K562 (cell line): Measurements from ENCODE around the gene AMOTL1. TPM values are rescaled to one million over a fixed set of nuclear protein-coding genes. Genes with fewer than 3 reads are reported as not detected.
A peak's percentile ranks its signal among the peaks of the same experiment; 100 is the strongest.

Experiments
- ATAC-seq: fragments of 200-7000 bp; cut with Tn5 transposase; 3 replicates; pipeline ENCODE4 v1.9.1; 2020; ENCODE audit warnings: moderate library complexity
- BruUV-seq: library from RNA; stranded (reverse); fragments of 400-500 nt; replicated peaks from 2 replicates; lab custom pipeline; 2021; lab: Mats Ljungman, UMichigan
- CTCF ChIA-PET: fragments of 300-600 bp; formaldehyde crosslinking; extraction: SDS; loops from one replicate; lab custom pipeline; 2021; ENCODE audit warnings: low intra/inter-chr PET ratio; lab: Yijun Ruan, JAX
- POLR2A ChIA-PET: fragments of 300-600, 350-650 bp; sonication (Branson Sonifier 250); formaldehyde crosslinking; extraction: SDS; loops from one replicate; lab custom pipeline; 2021; ENCODE audit warnings: antibody characterized with exemption, inconsistent platforms; lab: Yijun Ruan, JAX
- DNase-seq, 4 experiments: peaks; one replicate each; pipeline versions ENCODE4 v3.0.0 to v3.0.0-alpha.2; 2011 to 2018; ENCODE audit warnings: low spot score in 3 of 4, mixed read lengths in 3 of 4; ENCODE audit errors: extremely low read depth in 1 of 4
- FAIRE-seq: peaks from 2 replicates; lab custom pipeline; 2011; peaks lifted over from hg19 to GRCh38; lab: Jason Lieb, UNC
- H2AFZ ChIP-seq: 2 replicates; pipeline ENCODE4 v1.6.0; 2011; ENCODE audit warnings: low read depth, low read length, control low read depth, inconsistent platforms
- H3K27ac ChIP-seq: fragments of 200-600 bp; 3 replicates; pipeline ENCODE4 v1.8.0; 2011; ENCODE audit warnings: low read depth, mild to moderate bottlenecking, control low read depth, inconsistent platforms, low read length, moderate library complexity, mixed read lengths; ENCODE audit errors: extremely low read depth
- H3K27me3 ChIP-seq, 2 experiments: fragments of 300-600 bp in 1 of 2; 2 replicates in 1 of 2; 3 replicates in 1 of 2; pipeline versions ENCODE4 v1.6.0 to v1.8.0; 2011; ENCODE audit warnings: inconsistent platforms in 2 of 2, low read length in 2 of 2, mild to moderate bottlenecking in 1 of 2, mixed read lengths in 1 of 2, moderate library complexity in 1 of 2; ENCODE audit not compliant: control insufficient read depth in 2 of 2, insufficient read depth in 2 of 2
- H3K36me3 ChIP-seq: fragments of 300-600 bp; 3 replicates; pipeline ENCODE4 v1.8.0; 2011; ENCODE audit warnings: mild to moderate bottlenecking, low read length, inconsistent platforms; ENCODE audit not compliant: control insufficient read depth, insufficient read depth
- H3K4me1 ChIP-seq, 2 experiments: fragments of 200-600 bp in 1 of 2; replicated peaks in 1 of 2; 2 replicates in 1 of 2; 3 replicates in 1 of 2; pipeline versions ENCODE4 v1.5.1 to v1.8.0; 2011; ENCODE audit warnings: inconsistent platforms in 2 of 2, low read length in 2 of 2, mild to moderate bottlenecking in 1 of 2, mixed read lengths in 1 of 2, moderate library complexity in 1 of 2; ENCODE audit not compliant: control insufficient read depth in 2 of 2, insufficient read depth in 2 of 2
- H3K4me2 ChIP-seq: 2 replicates; pipeline ENCODE4 v1.6.1; 2011; ENCODE audit warnings: low read length, control low read depth, inconsistent platforms, mixed read lengths; ENCODE audit not compliant: insufficient read depth
- H3K4me3 ChIP-seq: fragments of 200-600 bp; sonication (generic), shearing (Covaris generic); 2 replicates; pipeline ENCODE4 v1.5.1; 2016; ENCODE audit warnings: control low read depth, inconsistent platforms
- H3K79me2 ChIP-seq: fragments of 200-600 bp; 3 replicates; pipeline ENCODE4 v1.8.0; 2011; ENCODE audit warnings: low read length, inconsistent platforms; ENCODE audit not compliant: control insufficient read depth, insufficient read depth
- H3K9ac ChIP-seq, 2 experiments: 2 replicates each; pipeline versions ENCODE4 v1.6.0 to v1.6.1; 2011; ENCODE audit warnings: low read depth in 2 of 2, low read length in 2 of 2, control low read depth in 1 of 2, inconsistent platforms in 1 of 2, mild to moderate bottlenecking in 1 of 2, mixed read lengths in 1 of 2; ENCODE audit not compliant: insufficient read depth in 1 of 2
- H3K9me1 ChIP-seq: one replicate; pipeline ENCODE4 v1.6.0; 2011; ENCODE audit warnings: inconsistent platforms, mild to moderate bottlenecking, low read length, moderate library complexity; ENCODE audit not compliant: control insufficient read depth, insufficient read depth
- H3K9me3 ChIP-seq: replicated peaks from 2 replicates; pipeline ENCODE4 v1.5.1; 2011; ENCODE audit warnings: low read depth, low read length, inconsistent platforms; ENCODE audit not compliant: control insufficient read depth, insufficient read depth
- H4K20me1 ChIP-seq: replicated peaks from 2 replicates; pipeline ENCODE4 v1.6.1; 2011; ENCODE audit warnings: low read length, inconsistent platforms, mixed read lengths; ENCODE audit not compliant: control insufficient read depth, insufficient read depth
- ARID4B ChIP-seq: sonication (generic); formaldehyde crosslinking; IDR thresholded peaks from 2 replicates; pipeline ENCODE4 v1.8.0; 2022; ENCODE audit warnings: mild to moderate bottlenecking, missing genetic modification reagents
- HCFC1 ChIP-seq: IDR thresholded peaks from 2 replicates; pipeline ENCODE4 v1.6.1; 2012; ENCODE audit warnings: low read depth, low read length, improper control_type of control experiment
- KLF1 ChIP-seq: fragments of 450-650 bp; IDR thresholded peaks from 2 replicates; pipeline ENCODE4 v1.6.1; 2016; ENCODE audit warnings: missing genetic modification characterization, missing compliant biosample characterization
- RBFOX2 ChIP-seq: fragments of 200-400 bp; formaldehyde crosslinking; IDR thresholded peaks from 2 replicates; pipeline ENCODE4 v1.6.1; 2017; ENCODE audit warnings: low read depth, mild to moderate bottlenecking, low read length, moderate library complexity
- RFX7 ChIP-seq: fragments of 250-450 bp; sonication (Bioruptor Pico); IDR thresholded peaks from 2 replicates; pipeline ENCODE4 v1.5.1; 2021; ENCODE audit warnings: mild to moderate bottlenecking
- SMARCE1 ChIP-seq: fragments of 450-650 bp; IDR thresholded peaks from 2 replicates; pipeline ENCODE4 v1.7.1; 2016; ENCODE audit warnings: mild to moderate bottlenecking
- SRF ChIP-seq, 2 experiments: fragments of 250-450, 450-650 bp in 1 of 2; sonication (Bioruptor Pico) in 1 of 2; sonication (generic) in 1 of 2; formaldehyde crosslinking; IDR thresholded peaks; 2 replicates each; pipeline versions ENCODE4 v1.5.0 to v1.5.1; 2020 to 2022; ENCODE audit warnings: mild to moderate bottlenecking in 1 of 2, missing genetic modification reagents in 1 of 2
- ZNF140 ChIP-seq: fragments of 250-450 bp; sonication (Bioruptor Pico); IDR thresholded peaks from 2 replicates; pipeline ENCODE4 v1.8.0; 2021; ENCODE audit warnings: moderate library complexity, mild to moderate bottlenecking, inconsistent platforms
- ZNF24 ChIP-seq: fragments of 450-650 bp; IDR thresholded peaks from 2 replicates; pipeline ENCODE4 v1.6.1; 2016
- ZNF277 ChIP-seq: fragments of 250-450 bp; sonication (Bioruptor Pico); IDR thresholded peaks from 2 replicates; pipeline ENCODE4 v1.8.0; 2022; ENCODE audit warnings: inconsistent platforms, mild to moderate bottlenecking, moderate library complexity, borderline replicate concordance
- ZNF316 ChIP-seq: fragments of 450-650 bp; IDR thresholded peaks from 2 replicates; pipeline ENCODE4 v1.6.1; 2016
- ZNF449 ChIP-seq: fragments of 250-450 bp; sonication (Bioruptor Pico); IDR thresholded peaks from 2 replicates; pipeline ENCODE4 v1.8.0; 2022; ENCODE audit warnings: moderate library complexity, mild to moderate bottlenecking, inconsistent platforms
- ZNF639 ChIP-seq, 2 experiments: fragments of 200-800 bp in 1 of 2; sonication (Bioruptor generic) in 1 of 2; sonication (generic) in 1 of 2; formaldehyde crosslinking in 1 of 2; IDR thresholded peaks in 1 of 2; conservative IDR thresholded peaks in 1 of 2; 2 replicates each; pipeline versions ENCODE4 v1.5.0 to v1.6.1; 2016 to 2020; ENCODE audit warnings: missing compliant biosample characterization in 1 of 2, missing genetic modification characterization in 1 of 2, missing genetic modification reagents in 1 of 2
- WGBS: fragments of 100-300 bp; shearing (Covaris generic); methylation state at CpG from one replicate; pipeline ENCODE4 v1.1.6; 2016; ENCODE audit warnings: low coverage, mixed read lengths; ENCODE audit not compliant: insufficient coverage; ENCODE audit errors: missing lambda C conversion rate; 5-methylcytosine and 5-hydroxymethylcytosine counted together
- in situ Hi-C: fragments of 300-500 bp; cut with MboI; formaldehyde crosslinking; loops from 4 replicates; pipeline ENCODE4 v1.15.0; 2018; ENCODE audit warnings: inconsistent platforms, mixed read lengths
- intact Hi-C: fragments of 100-400 bp; cut with micrococcal nuclease; formaldehyde crosslinking; loops from 2 replicates; pipeline ENCODE4 v1.14.2; 2022
- polyA plus RNA-seq, 8 experiments: library from polyadenylated mRNA; depleted of rRNA in 4 of 8; stranded (reverse) in 5 of 8; unstranded in 3 of 8; fragments of >200 nt; fragmentation: Nextera tagmentation in 2 of 8; fragmentation: Illumina TruSeq in 1 of 8; extraction: Ambion mirVana in 2 of 8; extraction: Trizol in 1 of 8; gene quantifications; 2 replicates each; pipeline versions ENCODE4 v1.2.1 to v1.2.3, GENCODE V29; 2011 to 2014; ENCODE audit warnings: inconsistent platforms in 1 of 8, missing spikeins in 1 of 8
- total RNA-seq, 7 experiments: library from RNA; depleted of rRNA in 6 of 7; stranded (reverse); fragments of >200 nt in 6 of 7; fragmentation: Illumina TruSeq in 2 of 7; extraction: Trizol in 2 of 7; gene quantifications; 2 replicates each; pipeline versions ENCODE4 v1.2.1 to v1.2.3, GENCODE V29; 2011 to 2021; ENCODE audit warnings: low replicate concordance in 1 of 7

Gene AMOTL1
- total and polyA plus RNA-seq, 9 of the 15 experiments (the other 6 are each of a cell fraction or from before 2014, with no cell fraction given), result 4.0 to 35.4 (median 14.0) TPM

GRCh38 chr11:94757037-94757735, 11.0 kb upstream of the AMOTL1 start:
- Histone ChIP-seq H3K9ac (no peak overlapping the region), H3K27me3 (no peaks in the 10 kb centered on the region), H2AFZ (peak overlapping the region; percentile 8; the same call in 1 of the 2 replicates), H3K9me1 (no peaks in the 10 kb centered on the region), H3K4me3 (no peak overlapping the region), H3K79me2 (no peaks in the 10 kb centered on the region), H3K27ac (no peak overlapping the region), H3K4me1 (peaks cover 0 to 25% of the 10 kb centered on the region in 2 experiments; a peak in 4 of 5 replicates), H3K9me3 (no peaks in the 10 kb centered on the region), H3K36me3 (no peaks in the 10 kb centered on the region), H3K4me2 (no peak overlapping the region), H4K20me1 (no peaks in the 10 kb centered on the region)
- in situ Hi-C loops, result no loop called here
- FAIRE-seq (no peak), DNase-seq (no peak), ATAC-seq (no peak)
- POLR2A ChIA-PET, result interaction anchor here (1.2 to 3.3 kb wide), 3 partner anchors 9 to 14 kb away, joined by 3 to 15 read pairs (median 7); partner anchors contain the start of gene AMOTL1
- WGBS, result 13% methylated on average over 5 of the region's 5 CpGs
- CTCF ChIA-PET, result no interaction called here
- intact Hi-C loops, result no loop called here
- no TSS peak for BruUV-seq
- TF ChIP-seq HCFC1, result no peak
- no peak for TF ChIP-seq ZNF639 (CRISPR knock-in tag; conservative IDR thresholded peaks at IDR 0.05 in 1 of 2, IDR thresholded peaks at IDR 0.05 in 1 of 2)
- no peak for TF ChIP-seq ZNF24
- TF ChIP-seq ARID4B (CRISPR knock-in tag), result no peak
- TF ChIP-seq ZNF316, result no peak
- TF ChIP-seq SMARCE1, result no peak
- no peak for TF ChIP-seq RFX7
- no peak for TF ChIP-seq ZNF449 (CRISPR knock-in tag)
- TF ChIP-seq ZNF140 (CRISPR knock-in tag), result no peak
- no peak for TF ChIP-seq KLF1 (tag)
- TF ChIP-seq SRF (CRISPR knock-in tag; IDR thresholded peaks at IDR 0.05), result peak in 1 of 2 experiments; percentile 36; a peak in 1 of 4 replicates
- TF ChIP-seq RBFOX2, result no peak
- TF ChIP-seq ZNF277, result no peak
